Measurements from ENCODE around the gene SUCLG2.

- TF ChIP-seq CTCF (conservative IDR thresholded peaks at IDR 0.05 in 1 of 2, IDR thresholded peaks at IDR 0.05 in 1 of 2; ENCODE audit: low read depth in 1 of 2, low read length in 2 of 2) (no peak), EZH2 (IDR thresholded peaks at IDR 0.05; ENCODE audit: low read length, missing control alignments) (no peak)
Measured at GRCh38 chr3:67515778-67516177, 138.6 kb downstream of the SUCLG2 start.
